HG03060 (cell line): ENCODE results near the gene CCDC77.

ENCODE experiments used
- ATAC-seq: cut with Tn5 transposase; IDR thresholded peaks from one replicate; pipeline ENCODE4 v1.9.1; 2021; ENCODE audit warnings: low read depth, moderate number of reproducible peaks; ENCODE audit not compliant: unreplicated experiment

CCDC77 gene

GRCh38 chr12:450438-450837 is 49.0 kb downstream of the CCDC77 start:
- no peak for ATAC-seq

DNA sequence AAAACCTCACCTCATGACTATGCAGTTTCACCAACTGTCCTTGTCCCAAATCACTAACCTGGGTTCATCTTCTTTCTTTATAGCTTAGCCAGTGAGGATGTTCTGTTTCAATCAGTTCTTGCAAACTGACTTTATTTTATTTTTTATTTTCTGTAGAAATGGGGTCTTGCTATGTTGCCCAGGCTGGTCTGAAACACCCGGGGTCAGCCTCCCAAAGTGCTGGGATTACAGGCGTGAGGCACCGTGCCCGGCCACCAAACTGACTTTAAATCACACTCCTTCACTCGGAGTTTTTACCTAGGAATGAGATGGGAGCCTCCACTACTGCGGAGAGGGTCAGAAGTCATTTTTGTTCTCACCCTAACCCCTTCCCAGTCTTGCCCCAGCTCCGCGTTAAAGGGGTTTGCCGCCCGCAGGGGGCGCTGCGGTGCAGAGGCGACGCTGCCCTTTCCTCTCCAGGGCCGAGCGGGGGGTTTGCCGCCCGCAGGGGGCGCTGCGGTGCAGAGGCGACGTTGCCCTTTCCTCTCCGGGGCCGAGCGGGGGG is 51.3 kb downstream of the CCDC77 start:
- ATAC-seq, result no peak

- no peak for ATAC-seq
Measured at GRCh38 chr12:454833-455232, 53.4 kb downstream of the CCDC77 start.

- ATAC-seq, result no peak
Measured at GRCh38 chr12:455821-456220, 54.4 kb downstream of the CCDC77 start.

DNA sequence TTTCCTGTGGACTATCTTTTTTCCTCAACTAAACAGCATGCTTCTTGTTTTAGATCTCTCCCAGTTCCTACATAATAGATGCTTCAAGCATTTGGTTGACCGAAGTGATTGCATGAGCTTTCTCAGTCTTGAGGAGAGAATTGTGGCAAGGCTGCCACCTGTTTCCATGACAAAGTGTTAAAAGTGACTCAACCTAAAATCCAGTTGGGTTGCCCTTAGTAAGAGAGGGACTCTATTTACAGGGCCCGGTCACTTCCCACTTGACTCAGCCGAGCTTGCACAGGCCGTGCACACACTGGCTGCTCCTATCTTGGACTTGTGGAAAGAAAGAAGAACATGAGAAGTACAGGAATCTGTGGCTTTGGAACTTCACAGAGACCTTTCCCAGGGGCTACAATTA is 56.2 kb downstream of the CCDC77 start:
- ATAC-seq, result no peak

GRCh38 chr12:459050-459429 is 57.6 kb downstream of the CCDC77 start:
- no peak for ATAC-seq

DNA sequence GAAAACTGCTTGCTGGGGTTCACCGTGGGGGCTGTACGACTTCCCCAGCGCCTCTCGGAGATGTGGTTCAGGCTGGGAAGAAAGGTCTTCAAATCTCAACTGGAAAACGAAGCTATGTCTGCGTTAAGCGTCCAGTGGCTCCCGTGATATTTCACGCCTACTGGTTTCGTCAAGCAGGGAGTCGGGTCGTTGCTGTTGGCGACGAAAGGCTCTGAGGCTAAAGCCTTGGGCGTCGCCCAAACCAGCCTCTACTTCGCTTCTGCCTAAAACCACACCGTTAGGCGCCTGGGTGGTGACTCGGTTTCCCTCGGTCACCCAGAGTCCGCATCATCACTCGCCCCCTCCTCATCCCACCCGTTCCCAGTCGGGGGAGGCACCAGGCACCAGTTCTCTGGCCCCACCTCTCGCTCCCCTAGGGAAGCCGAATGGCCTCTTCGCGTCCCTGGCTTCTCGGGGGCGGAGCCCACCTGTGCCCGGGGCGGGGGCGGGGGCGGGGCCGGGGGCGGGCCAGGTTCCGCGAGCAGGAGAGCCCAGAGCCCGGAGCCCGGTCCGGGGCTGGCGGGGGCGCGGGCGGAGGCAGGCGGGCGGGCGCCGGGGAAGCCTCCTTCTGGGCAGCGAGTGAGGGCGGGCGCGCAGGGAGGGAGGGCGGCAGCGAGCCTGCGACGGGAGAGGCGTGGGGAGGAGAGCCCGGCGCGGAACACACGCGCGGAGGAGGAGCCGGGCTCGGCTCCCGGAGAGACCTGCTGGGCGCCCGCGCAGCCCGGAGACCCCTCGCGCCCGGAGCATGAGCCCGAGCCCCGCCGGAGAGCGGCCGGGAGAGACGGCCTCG is 58.2 kb downstream of the CCDC77 start, which contains the start of gene B4GALNT3:
TSS of gene B4GALNT3 (plus strand) at position 510 of the 829 bp plus-strand sequence. CDS start 438 bp downstream, outside the sequence.
- ATAC-seq, result no peak

DNA sequence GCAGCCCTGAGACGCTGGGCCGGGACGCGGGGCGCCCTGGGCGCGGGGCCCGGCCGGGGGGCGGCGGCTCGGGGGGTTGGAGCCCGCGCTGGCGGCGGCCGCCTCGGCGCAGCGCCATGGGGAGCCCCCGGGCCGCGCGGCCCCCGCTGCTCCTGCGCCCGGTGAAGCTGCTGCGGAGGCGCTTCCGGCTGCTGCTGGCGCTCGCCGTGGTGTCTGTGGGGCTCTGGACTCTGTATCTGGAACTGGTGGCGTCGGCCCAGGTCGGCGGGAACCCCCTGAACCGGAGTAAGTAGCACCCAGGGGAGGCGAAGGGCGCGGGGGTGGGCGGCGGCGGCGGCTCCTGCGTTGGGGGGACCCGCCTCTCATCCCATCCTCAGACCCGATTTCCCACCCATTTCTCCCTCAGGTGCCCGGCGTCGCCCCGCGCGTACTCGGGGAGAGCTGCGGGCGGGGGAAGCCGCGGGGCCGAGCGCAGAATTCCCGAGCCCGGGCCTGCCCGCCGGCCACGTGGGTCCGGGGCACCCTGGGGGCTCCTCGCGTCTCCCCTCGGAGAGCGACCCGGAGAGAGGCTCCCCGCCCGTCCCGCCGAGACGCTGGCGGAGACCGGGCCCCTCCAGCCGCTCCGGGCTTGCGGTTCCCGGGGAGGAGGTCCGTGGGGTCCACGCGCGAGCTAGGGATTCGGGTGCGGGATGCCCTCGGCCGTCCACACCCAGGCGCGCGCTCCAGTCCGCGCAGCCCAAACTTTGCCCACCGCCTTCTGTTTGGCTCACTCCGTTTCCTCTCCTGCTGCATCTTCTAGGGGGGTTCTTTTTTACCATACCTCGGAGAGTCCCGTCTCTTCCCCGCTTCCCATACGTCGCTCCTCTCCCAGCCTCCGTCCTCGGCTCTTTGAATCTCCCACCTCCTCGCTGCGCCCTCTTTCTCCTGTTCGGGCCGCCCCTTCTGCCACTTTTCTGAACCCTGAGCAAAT is 59.1 kb downstream of the CCDC77 start:
- no peak for ATAC-seq

- ATAC-seq, result no peak
Measured at GRCh38 chr12:461425-461824, 60.0 kb downstream of the CCDC77 start.

DNA sequence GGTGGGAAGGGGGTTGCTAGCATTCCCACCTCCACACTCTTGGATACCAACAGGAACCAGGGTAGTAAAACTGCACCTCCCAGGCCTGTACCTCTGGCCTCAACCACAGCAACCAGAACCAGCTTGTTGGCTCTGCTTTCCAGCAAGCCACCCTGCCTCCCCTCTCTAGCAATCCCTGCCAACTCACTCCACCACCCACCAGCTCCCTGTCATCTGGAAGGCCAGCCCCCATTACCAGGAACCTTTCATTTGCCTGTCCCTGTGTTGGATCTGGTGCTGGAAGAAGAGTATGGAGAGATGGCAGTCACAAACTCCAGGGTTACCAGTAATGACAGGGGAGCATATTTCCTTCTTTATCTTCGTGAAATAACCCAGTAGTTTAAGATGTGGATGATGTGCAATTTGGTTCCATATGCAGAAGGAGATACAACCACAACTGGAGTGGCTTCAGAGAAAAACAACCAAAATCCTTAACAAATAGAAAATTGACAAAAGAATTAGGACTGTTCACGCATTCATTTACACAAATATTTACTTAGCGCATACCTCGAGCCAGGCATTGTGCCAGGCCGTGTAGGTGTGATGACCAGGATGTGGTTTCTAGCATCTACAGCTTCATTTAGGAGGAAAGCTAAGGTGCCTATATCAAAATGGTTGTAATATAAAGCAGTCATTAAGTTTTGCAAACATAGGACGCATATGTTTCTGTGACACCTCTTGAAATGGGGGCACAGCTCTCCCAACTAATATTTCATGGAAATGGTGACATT is 61.7 kb downstream of the CCDC77 start:
- ATAC-seq, result no peak

DNA sequence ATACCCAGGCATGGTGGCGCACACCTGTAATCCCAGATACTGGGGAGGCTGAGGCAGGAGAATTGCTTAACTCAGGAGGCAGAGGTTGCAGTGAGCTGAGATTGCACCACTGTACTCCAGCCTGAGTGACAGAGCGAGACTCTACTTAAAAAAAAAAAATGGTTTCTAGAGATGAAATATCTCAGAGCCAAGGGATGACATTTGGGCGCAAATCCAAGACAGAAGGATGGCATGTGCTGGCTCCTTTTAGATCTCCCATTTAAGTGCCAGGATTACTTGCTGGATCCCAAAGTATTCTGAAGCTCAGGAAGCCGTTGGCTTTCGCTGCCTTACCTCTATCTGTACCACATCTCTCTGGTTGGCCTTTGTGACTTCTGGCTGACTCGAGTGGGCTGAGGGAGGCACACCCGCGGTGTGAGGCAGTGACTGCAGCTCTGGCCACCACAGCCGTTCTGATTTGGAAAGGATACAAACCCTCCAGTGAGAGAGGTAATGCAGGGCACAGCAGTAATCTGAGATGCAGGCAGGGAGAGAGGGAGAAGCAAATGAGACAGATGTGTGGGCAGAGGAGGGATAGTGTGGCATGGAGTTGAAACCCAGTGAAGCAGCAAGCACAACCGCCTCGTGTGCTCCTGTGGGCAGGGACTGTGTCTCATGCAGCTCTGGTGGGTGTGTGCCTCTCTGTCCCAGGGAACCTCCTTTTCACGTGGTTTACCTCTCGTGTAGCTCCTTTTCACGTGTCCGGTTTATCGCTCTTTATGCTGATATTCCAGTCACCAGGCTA is 63.2 kb downstream of the CCDC77 start:
- ATAC-seq, result no peak

- no peak for ATAC-seq
Measured at GRCh38 chr12:466039-466438, 64.6 kb downstream of the CCDC77 start.

GRCh38 chr12:466762-467161 is 65.3 kb downstream of the CCDC77 start:
- ATAC-seq, result no peak

GRCh38 chr12:467591-467990 is 66.1 kb downstream of the CCDC77 start:
- ATAC-seq, result no peak

DNA sequence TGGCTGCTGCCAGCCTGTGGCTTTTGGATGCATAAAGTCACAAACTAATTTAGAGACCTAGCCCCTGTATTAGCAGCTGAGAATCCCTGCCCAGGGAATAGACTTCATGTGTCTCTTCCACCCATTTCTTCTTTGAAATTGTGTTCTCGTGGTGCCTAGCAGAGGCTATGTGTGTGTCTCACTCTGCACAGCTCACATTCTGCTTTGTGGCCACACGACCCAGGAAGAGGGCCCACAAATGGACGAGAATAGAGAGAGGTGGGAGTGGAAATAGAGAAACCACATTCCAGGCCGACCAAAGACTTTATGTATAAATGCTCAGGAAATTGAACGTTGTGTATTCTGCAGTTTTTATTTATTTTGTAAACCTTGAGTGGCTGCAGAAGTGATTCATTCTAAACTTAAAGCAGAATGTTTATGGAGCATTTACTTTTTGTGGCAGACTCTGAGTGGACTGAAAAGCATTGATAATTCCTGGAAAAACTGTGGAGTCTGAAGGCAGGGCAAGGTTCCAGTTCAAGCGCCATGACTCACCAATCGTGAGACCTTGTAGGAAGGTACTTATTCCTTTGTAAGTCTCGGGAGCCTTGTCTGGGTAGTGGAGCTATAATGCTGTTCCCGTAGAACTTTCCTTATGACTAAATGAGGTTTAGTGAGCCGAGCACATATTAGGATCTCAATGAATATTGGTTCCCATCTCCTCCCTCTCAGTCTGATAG is 67.4 kb downstream of the CCDC77 start:
- ATAC-seq, result no peak

GRCh38 chr12:470133-470532 is 68.7 kb downstream of the CCDC77 start:
- no peak for ATAC-seq

DNA sequence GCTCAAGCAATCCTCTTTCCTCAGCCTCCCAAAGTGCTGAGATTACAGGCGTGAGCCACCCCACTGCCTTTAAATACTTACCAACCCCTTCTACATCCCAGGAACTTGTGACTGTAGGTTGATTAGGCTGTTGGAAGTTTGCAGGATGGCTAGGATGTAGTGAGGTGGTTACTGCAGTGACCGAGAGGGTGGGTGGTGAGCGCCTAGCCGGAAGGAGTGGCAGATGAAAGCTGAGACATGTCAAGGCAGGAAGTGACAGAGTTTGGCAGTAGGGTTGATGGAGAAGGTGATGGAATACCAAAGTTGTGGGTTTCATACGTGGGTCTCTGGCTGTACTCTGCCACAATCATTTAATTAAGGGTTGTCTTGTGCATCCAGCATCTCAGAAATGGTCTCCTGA is 71.8 kb downstream of the CCDC77 start:
- ATAC-seq, result no peak

- ATAC-seq, result no peak
Measured at GRCh38 chr12:473863-474577, 72.6 kb downstream of the CCDC77 start.
